ENCODE data around the gene SMARCA2. TPM values are rescaled to one million over a fixed set of nuclear protein-coding genes. Genes with fewer than 3 reads are reported as not detected.

Gene SMARCA2
- total and polyA plus RNA-seq, 9 of the 15 experiments (the other 6 are each of a cell fraction or from before 2014, with no cell fraction given), result 8.0 to 34.8 (median 25.5) TPM

DNA sequence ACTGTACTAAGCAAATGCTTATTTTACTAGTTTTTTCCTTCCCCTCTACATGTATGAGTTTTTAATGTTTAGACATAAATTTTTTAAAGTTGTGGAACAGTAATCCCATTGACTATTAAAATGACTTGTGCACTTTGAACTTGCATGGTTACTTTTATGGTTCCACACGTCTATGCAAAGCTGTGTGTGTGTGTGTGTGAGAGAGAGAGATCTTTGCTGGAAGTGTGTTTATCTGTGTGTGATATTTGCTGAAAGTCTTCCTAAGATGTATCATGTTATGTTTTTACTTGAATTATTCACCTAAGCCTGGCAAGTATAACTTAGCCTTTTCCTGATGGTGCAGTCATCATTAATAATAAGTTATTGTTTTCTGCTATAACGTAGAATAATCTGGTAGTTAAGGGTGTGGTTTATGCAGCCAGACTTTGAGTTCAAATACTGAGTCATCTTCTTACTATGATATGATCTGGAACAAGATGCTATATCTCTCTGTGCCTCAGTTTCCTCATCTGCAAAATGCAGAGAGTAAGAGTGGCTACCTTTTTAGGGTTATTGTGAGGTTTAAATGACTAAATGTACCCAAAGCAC, 138.6 kb downstream of the SMARCA2 start (continued):
- no peak for TF ChIP-seq ZNF586 (CRISPR knock-in tag; conservative IDR thresholded peaks at IDR 0.05)
- no peak for TF ChIP-seq SMARCC2 (IDR thresholded peaks at IDR 0.05; ENCODE audit: low read depth)
- TF ChIP-seq, protein P1, sequence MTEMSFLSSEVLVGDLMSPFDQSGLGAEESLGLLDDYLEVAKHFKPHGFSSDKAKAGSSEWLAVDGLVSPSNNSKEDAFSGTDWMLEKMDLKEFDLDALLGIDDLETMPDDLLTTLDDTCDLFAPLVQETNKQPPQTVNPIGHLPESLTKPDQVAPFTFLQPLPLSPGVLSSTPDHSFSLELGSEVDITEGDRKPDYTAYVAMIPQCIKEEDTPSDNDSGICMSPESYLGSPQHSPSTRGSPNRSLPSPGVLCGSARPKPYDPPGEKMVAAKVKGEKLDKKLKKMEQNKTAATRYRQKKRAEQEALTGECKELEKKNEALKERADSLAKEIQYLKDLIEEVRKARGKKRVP (CRISPR knock-in tag; IDR thresholded peaks at IDR 0.05), result no peak
- no peak for TF ChIP-seq POLR3G (IDR thresholded peaks at IDR 0.05; ENCODE audit: extremely low read depth, insufficient read length, insufficient replicate concordance)
- TF ChIP-seq GABPB1 (CRISPR knock-in tag; IDR thresholded peaks at IDR 0.05), result no peak
- TF ChIP-seq, protein P2, sequence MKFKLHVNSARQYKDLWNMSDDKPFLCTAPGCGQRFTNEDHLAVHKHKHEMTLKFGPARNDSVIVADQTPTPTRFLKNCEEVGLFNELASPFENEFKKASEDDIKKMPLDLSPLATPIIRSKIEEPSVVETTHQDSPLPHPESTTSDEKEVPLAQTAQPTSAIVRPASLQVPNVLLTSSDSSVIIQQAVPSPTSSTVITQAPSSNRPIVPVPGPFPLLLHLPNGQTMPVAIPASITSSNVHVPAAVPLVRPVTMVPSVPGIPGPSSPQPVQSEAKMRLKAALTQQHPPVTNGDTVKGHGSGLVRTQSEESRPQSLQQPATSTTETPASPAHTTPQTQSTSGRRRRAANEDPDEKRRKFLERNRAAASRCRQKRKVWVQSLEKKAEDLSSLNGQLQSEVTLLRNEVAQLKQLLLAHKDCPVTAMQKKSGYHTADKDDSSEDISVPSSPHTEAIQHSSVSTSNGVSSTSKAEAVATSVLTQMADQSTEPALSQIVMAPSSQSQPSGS (CRISPR knock-in tag; IDR thresholded peaks at IDR 0.05), result no peak
- no peak for TF ChIP-seq RBM15 (IDR thresholded peaks at IDR 0.05; ENCODE audit: insufficient read depth, low read length)
- no peak for TF ChIP-seq MYC (IDR thresholded peaks at IDR 0.05; ENCODE audit: low read depth, low read length)
- TF ChIP-seq MYC (CRISPR knock-in tag; IDR thresholded peaks at IDR 0.05; ENCODE audit: borderline replicate concordance, low read depth), result no peak
- TF ChIP-seq, protein P3, sequence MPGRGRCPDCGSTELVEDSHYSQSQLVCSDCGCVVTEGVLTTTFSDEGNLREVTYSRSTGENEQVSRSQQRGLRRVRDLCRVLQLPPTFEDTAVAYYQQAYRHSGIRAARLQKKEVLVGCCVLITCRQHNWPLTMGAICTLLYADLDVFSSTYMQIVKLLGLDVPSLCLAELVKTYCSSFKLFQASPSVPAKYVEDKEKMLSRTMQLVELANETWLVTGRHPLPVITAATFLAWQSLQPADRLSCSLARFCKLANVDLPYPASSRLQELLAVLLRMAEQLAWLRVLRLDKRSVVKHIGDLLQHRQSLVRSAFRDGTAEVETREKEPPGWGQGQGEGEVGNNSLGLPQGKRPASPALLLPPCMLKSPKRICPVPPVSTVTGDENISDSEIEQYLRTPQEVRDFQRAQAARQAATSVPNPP (IDR thresholded peaks at IDR 0.05; ENCODE audit: borderline replicate concordance, insufficient read depth, insufficient read length), result no peak

Measured in K562 (cell line).